HCT116 (cell line): ENCODE measurements around the gene GTF2IRD1. TPM values are rescaled to one million over a fixed set of nuclear protein-coding genes. Genes with fewer than 3 reads are reported as not detected.
"Not testable (repeated sequence)": the region's sequence is repeated elsewhere in the genome, so short reads cannot be mapped to it uniquely, and the experiment has no call there.

Experiments
- ATAC-seq: fragments of 200-7000 bp; cut with Tn5 transposase; 2 replicates; pipeline ENCODE4 v1.9.1; 2020; ENCODE audit warnings: mild to moderate bottlenecking, moderate library complexity
- BruUV-seq: library from RNA; stranded (reverse); fragments of 400-500 nt; replicated peaks from 2 replicates; lab custom pipeline; 2021; lab: Mats Ljungman, UMichigan
- CTCF ChIA-PET: fragments of 300-600 bp; sonication (Branson Sonifier 250); formaldehyde crosslinking; loops from one replicate; lab custom pipeline; 2021; ENCODE audit warnings: antibody characterized with exemption; lab: Charles Lee
- POLR2A ChIA-PET: fragments of 300-600, 350-600 bp; sonication (Branson Sonifier 250); formaldehyde crosslinking; loops from one replicate; lab custom pipeline; 2021; ENCODE audit warnings: antibody characterized with exemption; lab: Charles Lee
- RAD21 ChIA-PET, 2 experiments: fragments of 300-600 bp; sonication (Branson Sonifier 250); formaldehyde crosslinking; loops; one replicate each; lab custom pipeline; 2023; ENCODE audit warnings: low total read pairs in 2 of 2; ENCODE audit not compliant: uncharacterized antibody in 2 of 2, unreplicated experiment in 2 of 2, low non-redundant PET in 1 of 2; lab: Charles Lee
- DNase-seq: peaks from one replicate; pipeline ENCODE4 v3.0.0-alpha.2; 2010; ENCODE audit warnings: low read depth, low spot score
- H2AFZ ChIP-seq: fragments of 200-600 bp; shearing (Covaris generic), sonication (generic); 2 replicates; pipeline ENCODE4 v1.6.1; 2017; ENCODE audit warnings: low read depth, mixed run types, mixed read lengths, antibody characterized with exemption, low read length; ENCODE audit not compliant: poor library complexity, severe bottlenecking
- H3K27ac ChIP-seq: 2 replicates; pipeline ENCODE4 v1.5.1; 2012; ENCODE audit warnings: low read depth, low read length
- H3K27me3 ChIP-seq: fragments of 200-600 bp; sonication (generic); 2 replicates; pipeline ENCODE4 v1.6.1; 2016; ENCODE audit warnings: mixed run types, low read length, mixed read lengths; ENCODE audit not compliant: insufficient read depth
- H3K36me3 ChIP-seq, 2 experiments: fragments of 200-500 bp in 1 of 2; fragments of 200-600 bp in 1 of 2; sonication (Bioruptor generic) in 1 of 2; sonication (generic) in 1 of 2; 2 replicates each; pipeline versions ENCODE4 v1.5.1 to v1.6.1; 2014 to 2016; ENCODE audit warnings: low read length in 2 of 2, inconsistent platforms in 1 of 2, mixed read lengths in 1 of 2, mixed run types in 1 of 2; ENCODE audit not compliant: insufficient read depth in 2 of 2, control insufficient read depth in 1 of 2
- H3K4me1 ChIP-seq, 2 experiments: fragments of 200-600 bp in 1 of 2; sonication (generic) in 1 of 2; 2 replicates each; pipeline versions ENCODE4 v1.5.1 to v1.6.1; 2012 to 2017; ENCODE audit warnings: low read length in 2 of 2, inconsistent platforms in 1 of 2, mild to moderate bottlenecking in 1 of 2, mixed read lengths in 1 of 2, mixed run types in 1 of 2, moderate library complexity in 1 of 2; ENCODE audit not compliant: insufficient read depth in 2 of 2, control insufficient read depth in 1 of 2
- H3K4me2 ChIP-seq: fragments of 200-600 bp; sonication (generic); 2 replicates; pipeline ENCODE4 v1.6.1; 2017; ENCODE audit warnings: mixed run types, low read length, mixed read lengths
- H3K4me3 ChIP-seq, 2 experiments: fragments of 200-600 bp in 1 of 2; sonication (generic) in 1 of 2; replicated peaks in 1 of 2; 2 replicates each; pipeline ENCODE4 v1.5.1; 2011 to 2016; ENCODE audit warnings: low read length in 2 of 2, control low read depth in 1 of 2, low read depth in 1 of 2, mild to moderate bottlenecking in 1 of 2, mixed read lengths in 1 of 2, mixed run types in 1 of 2
- H3K79me2 ChIP-seq: fragments of 200-600 bp; sonication (generic); 2 replicates; pipeline ENCODE4 v1.6.1; 2017; ENCODE audit warnings: mild to moderate bottlenecking, mixed run types, low read length, moderate library complexity, mixed read lengths; ENCODE audit not compliant: insufficient read depth
- H3K9ac ChIP-seq: fragments of 200-600 bp; sonication (generic); 2 replicates; pipeline ENCODE4 v1.6.1; 2016; ENCODE audit warnings: low read length, mixed read lengths
- H3K9me2 ChIP-seq: fragments of 200-600 bp; sonication (generic), shearing (Covaris generic); 2 replicates; pipeline ENCODE4 v1.6.1; 2017; ENCODE audit warnings: mixed run types, mild to moderate bottlenecking, moderate library complexity; ENCODE audit not compliant: insufficient read depth
- H3K9me3 ChIP-seq, 2 experiments: fragments of 200-500 bp in 1 of 2; fragments of 200-600 bp in 1 of 2; sonication (Bioruptor generic) in 1 of 2; sonication (generic) in 1 of 2; 2 replicates each; pipeline ENCODE4 v1.6.1; 2014 to 2017; ENCODE audit warnings: low read length in 2 of 2, mixed read lengths in 2 of 2, inconsistent platforms in 1 of 2, low read depth in 1 of 2, mild to moderate bottlenecking in 1 of 2, mixed run types in 1 of 2, moderate library complexity in 1 of 2; ENCODE audit not compliant: control insufficient read depth in 1 of 2, insufficient read depth in 1 of 2
- H4K20me1 ChIP-seq: fragments of 200-600 bp; sonication (generic), shearing (Covaris generic); 2 replicates; pipeline ENCODE4 v1.6.1; 2017; ENCODE audit warnings: mixed run types, mild to moderate bottlenecking, moderate library complexity; ENCODE audit not compliant: insufficient read depth
- CEBPB ChIP-seq: IDR thresholded peaks from 2 replicates; pipeline ENCODE4 v1.6.1; 2012; ENCODE audit warnings: low read depth
- EZH2phosphoT487 ChIP-seq: fragments of 200-600 bp; IDR thresholded peaks from 2 replicates; pipeline ENCODE4 v1.6.1; 2018; ENCODE audit warnings: antibody characterized with exemption, borderline replicate concordance
- RAD21 ChIP-seq: IDR thresholded peaks from 2 replicates; pipeline ENCODE4 v1.6.1; 2012; ENCODE audit warnings: low read depth, mild to moderate bottlenecking
- REST ChIP-seq: IDR thresholded peaks from 2 replicates; pipeline ENCODE4 v1.6.1; 2012; ENCODE audit warnings: low read depth
- intact Hi-C: fragments of 100-400 bp; cut with micrococcal nuclease; formaldehyde crosslinking; loops from 2 replicates; pipeline ENCODE4 v1.10.0; 2022
- total RNA-seq: library from RNA; stranded (reverse); gene quantifications from one replicate; pipeline ENCODE4 v1.2.1, GENCODE V29; 2021; ENCODE audit not compliant: unreplicated experiment

The GTF2IRD1 gene
- total RNA-seq, 1 experiment from 2014 or later: 34.5 TPM

GRCh38 chr7:74561898-74562613, 108.3 kb downstream of the GTF2IRD1 start:
- no TSS peak for BruUV-seq
- DNase-seq: no peak

GRCh38 chr7:74563639-74564038, 109.9 kb downstream of the GTF2IRD1 start:
- POLR2A ChIA-PET, BruUV-seq: not testable (repeated sequence)
- CTCF ChIA-PET: interaction anchor here (1.3 kb wide), 1 partner anchor 146 kb away, joined by 3 read pairs; no protein-coding TSS in a partner anchor

More at GRCh38 chr7:74561898-74562613, 108.3 kb downstream of the GTF2IRD1 start:
- Histone ChIP-seq H3K9me2 (no peaks in the 10 kb centered on the region), H3K27ac (no peak overlapping the region), H2AFZ (no peak overlapping the region), H3K27me3 (no peaks in the 10 kb centered on the region), H3K4me2 (no peak overlapping the region), H3K4me1 (peaks cover 0 to 5% of the 10 kb centered on the region in 2 experiments; a peak in 1 of 4 replicates), H3K9me3 (no peaks in the 10 kb centered on the region), H3K4me3 (no peak overlapping the region), H3K79me2 (no peaks in the 10 kb centered on the region), H3K9ac (no peak overlapping the region), H3K36me3 (peaks cover 6 to 9% of the 10 kb centered on the region in 2 experiments; a peak in 3 of 4 replicates), H4K20me1 (no peaks in the 10 kb centered on the region)
- TF ChIP-seq CEBPB (no peak), RAD21 (no peak), REST (no peak), EZH2phosphoT487 (no peak)
- RAD21 ChIA-PET: no interaction called here
- CTCF ChIA-PET: interaction anchor here (0.6 kb wide), 1 partner anchor 546 kb away, joined by 3 read pairs; no protein-coding TSS in a partner anchor
- ATAC-seq: no peak
- POLR2A ChIA-PET: no interaction called here
- intact Hi-C loops: no loop called here

More at GRCh38 chr7:74563639-74564038, 109.9 kb downstream of the GTF2IRD1 start:
- H2AFZ ChIP-seq, intact Hi-C loops, H3K9ac ChIP-seq, H3K79me2 ChIP-seq, DNase-seq, H3K9me2 ChIP-seq, H3K4me1 ChIP-seq, H3K27me3 ChIP-seq, H3K4me2 ChIP-seq, H3K4me3 ChIP-seq, H3K9me3 ChIP-seq, H3K27ac ChIP-seq, H3K36me3 ChIP-seq, H4K20me1 ChIP-seq, RAD21 ChIA-PET, ATAC-seq: not testable (repeated sequence)
